ENCODE measurements around the gene HELQ.

The HELQ gene

GRCh38 chr4:83358410-83358809 is 97.2 kb downstream of the HELQ start:
- H3K36me3 ChIP-seq: no peaks in the 10 kb centered on the region
- TF ChIP-seq, protein P1, sequence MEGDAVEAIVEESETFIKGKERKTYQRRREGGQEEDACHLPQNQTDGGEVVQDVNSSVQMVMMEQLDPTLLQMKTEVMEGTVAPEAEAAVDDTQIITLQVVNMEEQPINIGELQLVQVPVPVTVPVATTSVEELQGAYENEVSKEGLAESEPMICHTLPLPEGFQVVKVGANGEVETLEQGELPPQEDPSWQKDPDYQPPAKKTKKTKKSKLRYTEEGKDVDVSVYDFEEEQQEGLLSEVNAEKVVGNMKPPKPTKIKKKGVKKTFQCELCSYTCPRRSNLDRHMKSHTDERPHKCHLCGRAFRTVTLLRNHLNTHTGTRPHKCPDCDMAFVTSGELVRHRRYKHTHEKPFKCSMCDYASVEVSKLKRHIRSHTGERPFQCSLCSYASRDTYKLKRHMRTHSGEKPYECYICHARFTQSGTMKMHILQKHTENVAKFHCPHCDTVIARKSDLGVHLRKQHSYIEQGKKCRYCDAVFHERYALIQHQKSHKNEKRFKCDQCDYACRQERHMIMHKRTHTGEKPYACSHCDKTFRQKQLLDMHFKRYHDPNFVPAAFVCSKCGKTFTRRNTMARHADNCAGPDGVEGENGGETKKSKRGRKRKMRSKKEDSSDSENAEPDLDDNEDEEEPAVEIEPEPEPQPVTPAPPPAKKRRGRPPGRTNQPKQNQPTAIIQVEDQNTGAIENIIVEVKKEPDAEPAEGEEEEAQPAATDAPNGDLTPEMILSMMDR (IDR thresholded peaks at IDR 0.05): no peak
- no peaks in the 10 kb centered on the region for H3K27me3 ChIP-seq
- H3K9me3 ChIP-seq: no peaks in the 10 kb centered on the region
- H3K4me1 ChIP-seq (ENCODE audit: control insufficient read depth in 1 of 2, insufficient read depth in 1 of 2, low read depth in 1 of 2, low read length in 1 of 2): no peaks in the 10 kb centered on the region
- no peak overlapping the region for H3K4me3 ChIP-seq (ENCODE audit: low read depth in 1 of 2, low read length in 1 of 2)
- H3K27ac ChIP-seq: no peak overlapping the region

All from neutrophil (primary cell).